NCI-H774 (cell line): ENCODE data around the gene ARHGDIA.

Experiments used
- DNase-seq: peaks from one replicate; lab custom pipeline; 2025; lab: John Stamatoyannopoulos, UW

Gene ARHGDIA

GRCh38 chr17:81905993-81906392 is 34.9 kb upstream of the ARHGDIA start:
- no peak for DNase-seq

GRCh38 chr17:81905424-81905875 is 34.3 kb upstream of the ARHGDIA start:
- DNase-seq, result no peak

- no peak for DNase-seq
Measured at GRCh38 chr17:81904600-81905423, 33.7 kb upstream of the ARHGDIA start.

GRCh38 chr17:81903896-81904599 is 32.9 kb upstream of the ARHGDIA start:
- no peak for DNase-seq

- no peak for DNase-seq
Measured at GRCh38 chr17:81903415-81903831, 32.3 kb upstream of the ARHGDIA start.

GRCh38 chr17:81902653-81903414 is 31.7 kb upstream of the ARHGDIA start:
- DNase-seq, result no peak

GRCh38 chr17:81902023-81902652 is 31.0 kb upstream of the ARHGDIA start, which contains the start of gene NPB:
NPB (plus strand) TSS chr17:81902238; CDS start chr17:81902278, 40 bp downstream.
- DNase-seq, result no peak

- DNase-seq, result no peak
Measured at GRCh38 chr17:81901167-81902022, 30.3 kb upstream of the ARHGDIA start.

GRCh38 chr17:81900181-81900820 is 29.2 kb upstream of the ARHGDIA start:
- DNase-seq, result no peak

GRCh38 chr17:81899514-81900166 is 28.5 kb upstream of the ARHGDIA start:
- no peak for DNase-seq

- DNase-seq, result no peak
Measured at GRCh38 chr17:81898885-81899284, 27.7 kb upstream of the ARHGDIA start.

- no peak for DNase-seq
Measured at GRCh38 chr17:81898029-81898866, 27.1 kb upstream of the ARHGDIA start.

- DNase-seq, result no peak
Measured at GRCh38 chr17:81895400-81895799, 24.3 kb upstream of the ARHGDIA start.

GRCh38 chr17:81891303-81891552 is 20.1 kb upstream of the ARHGDIA start:
- DNase-seq, result no peak

GRCh38 chr17:81890447-81891302 is 19.5 kb upstream of the ARHGDIA start:
- no peak for DNase-seq

GRCh38 chr17:81889602-81890001 is 18.5 kb upstream of the ARHGDIA start:
- DNase-seq, result no peak

GRCh38 chr17:81888988-81889595 is 18.0 kb upstream of the ARHGDIA start:
- no peak for DNase-seq
